Erythroblast (primary cell): Measurements from ENCODE around the gene MAEA.

Experiments
- GATA1 ChIP-seq: IDR thresholded peaks from 2 replicates; pipeline ENCODE4 v1.6.1; 2011; ENCODE audit warnings: low read depth, mild to moderate bottlenecking, control low read depth, low read length, moderate library complexity
- POLR2A ChIP-seq: IDR thresholded peaks from 2 replicates; pipeline ENCODE4 v1.6.1; 2011; ENCODE audit warnings: mild to moderate bottlenecking, low read length

- TF ChIP-seq POLR2A (no peak), GATA1 (no peak)
Observed at GRCh38 chr4:1302159-1302558, 12.5 kb downstream of the MAEA start.
